Stimulated activated CD8-positive, alpha-beta memory T cell treated with anti-CD3 and anti-CD28 coated beads, Interleukin-15, amount 100 ng/mL, for 24 hours (primary cell): ENCODE measurements around the gene OR10K1.
"Not testable (repeated sequence)": the region's sequence is repeated elsewhere in the genome, so short reads cannot be mapped to it uniquely, and the experiment has no call there.

Experiments used
- DNase-seq: peaks from one replicate; pipeline ENCODE4 v3.0.0-alpha.2; 2020; ENCODE audit warnings: low read depth

OR10K1 gene

GRCh38 chr1:158461534-158461933 lies at the start of gene OR10K1:
TSS of gene OR10K1 (plus strand) at chr1:158461834. CDS start at chr1:158465562, 3,728 bp downstream.
- DNase-seq, result no peak

- DNase-seq, result no peak
These were observed 46.8 kb upstream of the OR10K1 start for GRCh38 chr1:158414651-158415345.

- DNase-seq, result no peak
These were observed 44.0 kb upstream of the OR10K1 start for GRCh38 chr1:158417586-158417985.

GRCh38 chr1:158422212-158422611 lies 39.4 kb upstream of the OR10K1 start:
- no peak for DNase-seq

GRCh38 chr1:158425027-158425426 lies 36.6 kb upstream of the OR10K1 start:
- no peak for DNase-seq

GRCh38 chr1:158426137-158426536 lies 35.5 kb upstream of the OR10K1 start, which contains the start of gene OR10K2:
TSS of gene OR10K2 (minus strand) at chr1:158426237. CDS start at chr1:158420866, 5,371 bp downstream.
- DNase-seq, result no peak

- not testable (repeated sequence) for DNase-seq
These were observed 31.5 kb upstream of the OR10K1 start for GRCh38 chr1:158430163-158430562.

- no peak for DNase-seq
These were observed 26.9 kb upstream of the OR10K1 start for GRCh38 chr1:158434741-158435140.

GRCh38 chr1:158445376-158445775 lies 16.3 kb upstream of the OR10K1 start:
- DNase-seq, result no peak

GRCh38 chr1:158454537-158454936 lies 7.1 kb upstream of the OR10K1 start:
- DNase-seq, result no peak

- DNase-seq, result no peak
These were observed 4.4 kb upstream of the OR10K1 start for GRCh38 chr1:158457246-158457645.

GRCh38 chr1:158458263-158458662 lies 3.4 kb upstream of the OR10K1 start:
- DNase-seq, result no peak

- DNase-seq, result no peak
These were observed 10.3 kb downstream of the OR10K1 start, which contains the start of gene OR10R2 for GRCh38 chr1:158471920-158472319. TSS of gene OR10R2 (plus strand) at chr1:158472220. CDS start at chr1:158472326, 106 bp downstream.

GRCh38 chr1:158485455-158485854 lies 23.8 kb downstream of the OR10K1 start:
- DNase-seq, result no peak

GRCh38 chr1:158491316-158491715 lies 29.7 kb downstream of the OR10K1 start:
- DNase-seq, result no peak

- no peak for DNase-seq
These were observed 31.4 kb downstream of the OR10K1 start for GRCh38 chr1:158493054-158493453.

- DNase-seq, result no peak
These were observed 33.2 kb downstream of the OR10K1 start for GRCh38 chr1:158494796-158495195.

GRCh38 chr1:158496374-158496773 lies 34.7 kb downstream of the OR10K1 start:
- DNase-seq, result no peak

- DNase-seq, result no peak
These were observed 44.8 kb downstream of the OR10K1 start for GRCh38 chr1:158506369-158506987.

GRCh38 chr1:158507511-158507910 lies 45.9 kb downstream of the OR10K1 start:
- no peak for DNase-seq

- no peak for DNase-seq
These were observed 48.0 kb downstream of the OR10K1 start for GRCh38 chr1:158509471-158510156.

GRCh38 chr1:158516966-158517365 lies 55.3 kb downstream of the OR10K1 start:
- DNase-seq, result no peak
